ENCODE data around the gene MYO7B.

MYO7B gene

GRCh38 chr2:127575185-127575765, 39.8 kb downstream of the MYO7B start:
- no peak for DNase-seq

DNA sequence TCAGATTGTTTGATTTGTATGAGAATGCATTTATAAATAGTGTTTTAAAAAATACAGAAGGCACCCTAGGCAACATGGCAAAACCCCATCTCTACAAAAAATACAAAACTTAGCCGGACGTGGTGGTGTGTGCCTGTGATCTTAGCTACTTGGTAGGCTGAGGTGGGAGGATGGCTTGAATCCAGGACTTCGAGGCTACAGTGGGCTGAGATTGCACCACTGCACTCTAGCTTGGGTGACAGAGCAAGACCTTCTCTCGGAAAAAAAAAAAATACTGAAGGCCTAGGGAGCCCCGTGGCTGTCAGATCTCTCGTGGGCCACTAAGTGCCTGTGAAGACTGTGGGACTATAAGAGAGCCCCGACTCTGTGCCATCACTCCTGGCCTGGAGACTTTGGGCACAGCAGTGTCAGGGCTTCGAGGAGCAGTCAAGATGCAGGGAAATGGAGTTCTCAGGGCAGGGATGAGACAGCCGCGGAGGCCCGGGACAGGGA, 40.5 kb downstream of the MYO7B start:
- no peak for DNase-seq

DNA sequence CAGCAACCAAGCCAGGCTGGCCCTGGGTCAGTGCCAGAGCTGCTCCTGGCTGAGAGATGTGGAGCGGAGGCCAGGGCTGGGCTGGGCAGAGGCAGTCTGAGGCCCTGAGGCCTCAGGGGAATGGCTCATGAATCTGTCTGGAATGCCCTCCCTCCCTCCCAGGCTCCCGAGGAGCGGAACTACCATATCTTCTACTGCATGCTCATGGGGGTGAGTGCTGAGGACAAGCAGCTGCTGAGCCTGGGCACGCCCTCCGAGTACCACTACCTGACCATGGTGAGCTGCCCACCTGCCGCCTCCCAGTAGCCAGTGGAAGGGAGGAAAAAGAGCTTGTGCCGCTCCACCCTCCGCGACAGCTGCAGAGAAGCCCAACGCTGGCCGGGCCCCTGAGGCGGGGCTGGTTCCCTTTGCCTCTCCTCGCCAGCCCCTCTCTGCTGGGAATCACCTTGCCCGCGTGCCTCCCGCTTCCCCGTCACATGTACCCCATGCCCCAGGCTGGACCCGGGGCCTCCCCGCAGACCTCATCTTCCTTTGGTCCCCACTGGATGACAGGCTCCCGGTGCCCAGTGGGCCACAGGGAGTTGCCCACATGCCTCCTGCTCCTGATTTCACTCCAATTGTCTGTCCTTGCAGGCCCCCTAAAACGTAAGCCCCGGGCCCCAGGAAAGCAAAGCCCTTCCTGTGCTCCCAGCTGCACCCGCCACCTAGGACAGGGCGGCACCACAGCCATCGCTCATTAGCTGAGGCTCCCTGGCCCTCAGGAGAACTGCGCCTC, 41.1 kb downstream of the MYO7B start:
- no peak for DNase-seq

DNA sequence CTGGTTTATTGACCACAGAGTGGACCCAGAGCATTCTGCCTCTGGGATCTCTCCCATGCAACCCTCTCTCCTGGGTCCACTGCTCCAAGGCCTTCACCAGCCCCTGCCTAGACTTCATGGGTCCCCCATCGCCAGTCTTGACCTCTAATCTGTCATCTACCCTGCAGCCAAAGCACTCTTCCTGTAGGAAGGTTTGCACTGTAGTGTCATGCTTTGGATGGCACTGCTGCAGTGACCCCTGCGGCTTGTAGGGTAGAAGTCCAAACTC, 41.7 kb downstream of the MYO7B start:
- no peak for DNase-seq

DNA sequence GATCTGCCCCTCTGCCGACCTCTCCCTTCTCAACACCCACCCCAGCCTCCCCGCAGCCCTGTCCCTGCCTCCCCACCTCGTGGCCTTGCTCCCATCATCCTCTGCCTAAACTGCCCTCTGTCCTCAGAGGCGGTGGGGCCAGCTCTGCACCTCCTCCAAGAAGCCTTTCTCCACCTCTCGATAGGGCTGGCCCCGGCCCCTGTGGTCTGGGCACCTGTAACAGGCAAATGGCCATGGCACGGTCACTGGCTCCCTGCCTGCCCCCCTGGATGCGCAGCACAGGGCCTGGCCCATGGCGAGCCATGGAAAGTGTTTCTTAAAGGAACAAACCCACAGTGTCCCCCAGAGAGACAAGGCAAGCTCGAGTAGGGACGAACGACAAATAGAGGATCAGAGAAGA, 42.0 kb downstream of the MYO7B start:
- no peak for DNase-seq

- DNase-seq: no peak
These were observed 42.5 kb downstream of the MYO7B start for GRCh38 chr2:127577973-127578372.

DNA sequence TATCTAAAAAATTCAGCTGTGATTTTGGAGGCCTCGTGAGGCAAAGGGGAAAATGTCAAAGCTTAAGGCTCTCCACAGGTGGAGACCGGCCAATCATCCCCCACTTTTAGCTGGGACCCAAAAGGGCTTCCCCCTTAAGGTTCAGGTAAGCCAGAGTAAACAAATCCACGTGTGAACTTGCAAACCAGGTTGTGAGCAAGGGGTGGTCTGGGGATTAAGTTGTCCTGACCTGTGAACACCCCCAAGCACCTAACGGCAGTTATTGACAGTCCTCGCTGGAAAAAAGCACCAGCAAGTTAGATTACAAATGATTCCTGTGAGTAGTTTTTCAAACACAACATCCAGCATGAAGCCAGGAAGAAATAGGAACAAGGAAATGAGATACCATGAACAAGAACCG, 42.9 kb downstream of the MYO7B start:
- no peak for DNase-seq

DNA sequence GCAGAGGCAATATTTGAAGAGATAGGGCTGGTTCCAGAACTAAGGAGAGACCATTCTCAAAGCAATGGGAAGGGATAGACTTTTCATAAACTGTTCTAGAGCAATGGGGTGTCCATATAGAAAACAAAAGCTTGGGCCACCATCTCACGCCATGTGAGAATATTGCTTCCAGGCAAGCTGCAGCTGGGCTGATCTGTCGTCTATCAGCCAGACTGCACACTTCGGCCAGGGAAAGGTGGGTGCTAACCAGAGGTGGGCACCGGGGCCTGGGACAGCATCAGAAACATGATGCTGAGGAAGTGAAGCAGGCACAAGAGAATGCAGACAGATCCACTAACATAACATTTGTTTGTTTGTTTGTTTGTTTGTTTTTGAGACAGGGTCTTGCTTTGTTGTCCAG, 43.7 kb downstream of the MYO7B start:
- no peak for DNase-seq

DNA sequence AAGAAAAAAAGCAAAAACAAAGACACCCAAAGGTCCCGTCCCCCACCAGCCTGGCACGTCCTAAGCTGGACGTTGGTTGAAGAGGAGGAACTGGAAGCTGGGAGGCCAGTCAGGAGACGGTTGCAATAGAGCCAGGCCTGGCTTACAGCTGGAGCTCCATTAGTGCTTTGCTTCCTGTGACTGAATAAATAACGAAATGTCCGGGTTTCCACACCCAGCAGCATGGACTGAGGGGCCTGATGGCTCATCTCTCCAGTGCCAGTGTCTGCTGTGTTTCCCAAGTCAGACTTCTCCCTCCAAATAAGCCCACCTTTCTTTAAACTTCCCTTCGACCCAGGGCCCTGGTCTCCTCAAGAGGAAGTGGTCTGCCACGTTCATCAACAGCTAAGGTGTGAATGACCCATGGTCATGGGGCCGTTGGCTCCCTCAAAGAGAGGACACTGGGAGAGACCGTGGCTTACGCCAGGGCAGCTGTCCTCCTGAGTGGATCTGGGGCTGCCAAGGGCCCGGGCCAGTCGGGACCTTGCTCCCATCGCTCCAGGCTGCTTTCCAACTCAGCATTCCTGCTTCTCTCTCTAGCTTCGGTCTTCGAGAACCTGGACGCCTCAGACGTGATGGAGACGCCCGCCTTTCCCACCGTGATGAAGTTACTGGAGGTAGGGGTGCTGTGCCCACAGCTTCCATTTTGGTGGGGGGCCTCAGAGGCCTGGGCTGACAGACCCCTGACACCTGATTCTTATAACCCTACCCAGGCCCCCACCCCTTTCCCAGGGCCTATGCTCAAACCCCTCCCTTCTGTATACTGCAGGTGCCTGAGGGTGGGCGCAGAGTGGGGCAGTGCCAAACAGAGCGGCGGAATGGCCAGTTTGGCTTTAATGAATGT, 44.9 kb downstream of the MYO7B start:
- no peak for DNase-seq

GRCh38 chr2:127581050-127581345, 45.5 kb downstream of the MYO7B start:
- no peak for DNase-seq

DNA sequence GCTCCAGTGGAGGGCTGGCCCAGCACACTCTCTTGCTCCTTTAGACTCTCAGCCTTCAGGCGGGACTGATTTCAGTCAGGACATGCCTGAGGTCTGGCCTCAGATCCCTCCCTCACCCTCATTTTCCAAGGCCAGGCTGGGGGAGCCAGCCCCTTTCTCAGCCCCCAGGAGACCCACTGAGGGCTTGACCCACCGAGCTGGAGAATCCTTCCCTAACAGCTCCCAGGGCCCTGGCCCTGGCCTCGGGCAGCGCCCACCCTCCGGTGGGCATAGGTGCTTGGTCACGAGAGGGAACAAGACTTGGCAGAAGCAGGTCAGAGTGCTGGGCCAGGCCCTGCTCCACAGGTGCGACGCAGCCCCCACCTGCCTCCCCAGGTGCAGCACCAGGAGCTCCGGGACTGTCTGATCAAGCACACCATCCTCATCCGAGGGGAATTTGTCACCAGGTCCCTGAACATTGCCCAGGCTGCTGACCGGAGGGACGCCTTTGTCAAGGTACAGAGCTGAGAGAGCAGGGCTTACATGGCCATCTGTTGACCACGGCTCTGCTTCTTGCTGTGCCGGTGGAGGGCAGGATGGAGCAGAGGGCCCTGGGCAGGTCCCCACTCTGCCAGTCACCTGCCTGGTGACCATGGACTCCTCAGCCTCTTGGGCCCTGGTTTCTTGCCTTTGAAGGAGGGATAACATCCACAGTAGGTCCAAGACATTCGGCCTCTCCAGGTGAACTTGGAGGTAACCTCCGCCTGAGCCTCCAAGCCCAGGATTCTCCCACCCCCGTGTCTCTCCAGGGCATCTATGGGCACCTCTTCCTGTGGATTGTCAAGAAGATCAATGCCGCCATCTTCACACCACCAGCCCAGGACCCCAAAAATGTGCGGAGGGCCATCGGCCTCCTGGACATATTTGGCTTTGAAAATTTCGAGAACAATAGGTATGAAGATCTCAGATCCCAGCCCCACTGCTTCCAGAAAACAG, 46.3 kb downstream of the MYO7B start:
- DNase-seq: no peak

DNA sequence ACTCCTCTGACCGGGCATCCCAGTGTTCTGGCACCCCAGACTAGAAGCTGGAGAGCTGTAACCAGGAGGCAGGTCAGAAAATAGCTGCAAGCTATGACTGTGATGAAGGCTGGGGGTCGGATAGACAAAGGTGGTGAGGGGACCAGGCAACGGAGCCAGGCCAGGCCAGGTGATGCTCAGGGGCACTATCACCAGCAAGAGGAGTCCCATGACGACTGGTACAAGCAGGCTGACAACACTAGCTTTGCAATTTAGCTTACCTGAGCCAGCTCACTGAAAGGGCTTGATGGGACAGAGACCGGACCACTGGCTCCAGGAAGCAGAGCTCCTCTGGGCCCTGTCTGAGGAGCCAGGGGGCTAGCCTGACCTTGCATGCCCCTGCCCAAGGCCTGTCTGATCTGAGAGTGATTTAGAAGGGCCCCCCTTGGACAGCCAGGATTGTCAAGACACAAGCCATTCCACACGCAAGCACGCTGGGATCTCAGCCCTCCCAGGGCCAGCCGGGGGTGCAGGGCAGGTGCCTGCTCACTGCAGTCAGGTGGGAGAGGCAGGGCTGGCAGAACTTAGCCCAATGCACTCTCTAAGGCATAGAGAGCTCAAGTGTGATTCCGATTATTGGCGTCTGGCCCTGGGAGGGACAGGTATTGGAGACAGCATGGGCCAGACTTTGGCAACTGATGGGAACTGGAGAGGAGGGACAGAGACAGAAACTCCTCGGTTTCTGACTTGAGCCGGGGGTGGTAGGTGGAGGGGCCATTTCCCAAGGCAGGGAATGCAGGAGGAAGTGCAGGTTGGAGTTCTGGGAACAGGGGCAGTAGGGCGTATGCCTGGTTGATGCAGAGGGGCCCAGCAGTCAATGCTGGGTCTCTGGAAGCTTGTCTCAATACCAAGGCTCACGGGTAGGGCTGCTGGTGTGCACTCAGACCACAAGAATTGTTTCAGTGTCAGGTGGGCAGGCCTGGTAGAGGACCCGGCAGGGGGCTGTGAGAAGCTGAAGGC, 47.7 kb downstream of the MYO7B start:
- no peak for DNase-seq

- no peak for DNase-seq
These were observed 48.6 kb downstream of the MYO7B start for GRCh38 chr2:127584047-127584446.

GRCh38 chr2:127584516-127585033, 49.1 kb downstream of the MYO7B start:
- DNase-seq: no peak

GRCh38 chr2:127585270-127585807, 49.9 kb downstream of the MYO7B start:
- DNase-seq: no peak

- DNase-seq: no peak
These were observed 50.7 kb downstream of the MYO7B start for GRCh38 chr2:127586136-127586535.

GRCh38 chr2:127586746-127587295, 51.3 kb downstream of the MYO7B start:
- no peak for DNase-seq

DNA sequence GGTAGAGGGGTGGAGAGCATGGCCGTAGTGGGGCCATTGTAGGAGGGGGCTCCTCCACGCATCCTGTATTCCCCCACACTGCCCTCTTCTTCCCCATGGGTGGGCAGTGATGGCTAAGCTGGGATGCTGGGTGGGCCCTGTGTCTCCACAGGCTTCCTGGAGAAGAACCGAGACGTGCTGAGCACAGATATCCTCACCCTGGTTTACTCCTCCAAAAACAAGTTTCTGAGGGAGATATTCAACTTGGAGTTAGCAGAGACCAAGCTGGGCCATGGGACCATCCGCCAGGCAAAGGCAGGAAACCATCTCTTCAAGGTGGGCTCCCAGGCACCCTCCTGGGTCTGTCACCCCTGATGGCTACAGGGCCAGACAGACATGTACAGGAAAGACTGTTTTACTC, 52.8 kb downstream of the MYO7B start:
- DNase-seq: no peak

GRCh38 chr2:127589358-127589757, 53.9 kb downstream of the MYO7B start:
- DNase-seq: no peak

DNA sequence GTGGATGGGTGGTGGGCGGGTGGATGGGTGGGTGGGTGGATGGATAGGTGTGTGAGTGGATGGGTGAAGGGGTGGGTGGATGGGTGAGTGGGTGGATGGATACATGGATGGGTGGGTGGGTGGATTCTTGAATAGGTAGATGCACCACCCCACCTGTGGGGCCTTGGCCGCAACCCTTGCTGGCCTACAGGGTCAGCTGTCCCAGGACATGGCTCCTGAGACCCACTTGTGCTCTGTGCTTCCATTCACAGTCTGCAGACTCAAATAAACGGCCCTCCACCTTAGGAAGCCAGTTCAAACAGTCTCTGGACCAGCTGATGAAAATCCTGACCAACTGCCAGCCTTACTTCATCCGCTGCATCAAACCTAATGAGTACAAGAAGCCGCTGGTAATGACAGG, 54.4 kb downstream of the MYO7B start:
- DNase-seq: no peak

All from COR-L47 (cell line).